IgD-negative memory B cell (primary cell): ENCODE results near the gene SMAD5. TPM values are rescaled to one million over a fixed set of nuclear protein-coding genes. Genes with fewer than 3 reads are reported as not detected.
A peak's percentile ranks its signal among the peaks of the same experiment; 100 is the strongest.

ENCODE experiments used
- H3K27ac Mint-ChIP-seq, 3 donors: one replicate each; pipeline ENCODE4 v1.8.0; 2020 to 2022; ENCODE audit warnings: mild to moderate bottlenecking in 3 of 3, mixed read lengths in 3 of 3, moderate library complexity in 1 of 3
- H3K27me3 Mint-ChIP-seq: one replicate; pipeline ENCODE4 v1.8.0; 2021; ENCODE audit warnings: mixed read lengths
- H3K36me3 Mint-ChIP-seq: one replicate; pipeline ENCODE4 v1.8.0; 2020; ENCODE audit warnings: mild to moderate bottlenecking, mixed read lengths
- H3K4me1 Mint-ChIP-seq, 3 donors: one replicate each; pipeline ENCODE4 v1.8.0; 2020 to 2022; ENCODE audit warnings: mixed read lengths in 3 of 3, mild to moderate bottlenecking in 1 of 3
- H3K4me3 Mint-ChIP-seq, 4 donors: one replicate each; pipeline ENCODE4 v1.8.0; 2020 to 2022; ENCODE audit warnings: mild to moderate bottlenecking in 4 of 4, mixed read lengths in 4 of 4, moderate library complexity in 3 of 4
- H3K9me3 Mint-ChIP-seq, 3 donors: one replicate each; pipeline ENCODE4 v1.8.0; 2020 to 2021; ENCODE audit warnings: mixed read lengths in 3 of 3, mild to moderate bottlenecking in 1 of 3
- polyA plus RNA-seq: library from polyadenylated mRNA; unstranded; fragments of 300-500 nt; fragmentation: Illumina TruSeq; gene quantifications from one replicate; pipeline ENCODE4 v1.2.3, GENCODE V29; 2021

SMAD5 gene
- polyA plus RNA-seq = 26.9 TPM

DNA sequence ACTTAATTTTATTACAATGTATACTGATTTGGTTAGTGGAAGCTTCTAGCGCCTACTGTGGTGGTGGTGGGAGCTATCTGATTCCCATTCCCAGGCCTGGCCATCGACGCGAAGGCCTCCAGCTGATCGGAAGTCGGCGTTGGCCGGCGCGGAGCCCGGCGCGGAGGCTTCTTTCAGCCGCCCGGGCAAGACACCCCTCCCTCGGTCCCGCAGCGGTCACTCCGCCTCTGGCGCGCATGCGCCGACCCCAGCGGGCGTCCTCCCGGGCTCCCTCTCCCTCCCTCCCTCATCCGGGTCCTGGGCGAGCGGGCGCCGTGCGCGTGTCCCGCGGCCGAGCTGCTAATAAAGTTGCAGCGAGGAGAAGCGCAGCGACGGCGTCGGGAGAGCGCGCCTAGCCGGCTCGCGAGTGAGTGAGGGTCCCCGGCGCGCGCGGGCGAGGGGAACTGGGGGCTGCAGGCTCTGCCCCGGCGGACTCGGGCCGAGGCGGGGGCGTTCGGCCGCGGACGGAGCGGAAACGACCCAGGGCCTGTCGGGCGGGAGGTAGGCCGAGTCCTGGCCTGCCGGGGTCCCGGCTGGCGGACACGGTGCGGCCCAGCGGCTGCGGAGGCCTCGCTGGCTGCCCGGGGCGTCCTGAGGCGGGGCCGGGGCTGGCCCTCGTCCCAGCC lies at the start of gene SMAD5:
TSS of gene SMAD5 (plus strand) at position 289 of the 665 bp plus-strand sequence. CDS start 20,916 bp downstream, outside the sequence.
- H3K4me3 Mint-ChIP-seq = peak within 1 kb of the TSS; percentile 95 to 100 (median 98)
- peaks cover under 1% of the 10 kb centered on the region for H3K27me3 Mint-ChIP-seq
- H3K36me3 Mint-ChIP-seq = no peaks in the 10 kb centered on the region
- no peaks in the 10 kb centered on the region for H3K9me3 Mint-ChIP-seq
- peaks cover 20 to 27% (median 25%) of the 10 kb centered on the region in 3 donors for H3K4me1 Mint-ChIP-seq
- H3K27ac Mint-ChIP-seq = peak within 1 kb of the TSS; percentile 86 to 95 (median 93)

GRCh38 chr5:136084698-136085097 lies 47.9 kb upstream of the SMAD5 start:
- Mint-ChIP-seq H3K9me3 (no peaks in the 10 kb centered on the region), H3K4me3 (no peak overlapping the region), H3K4me1 (peaks cover 2 to 9% (median 2%) of the 10 kb centered on the region in 3 donors), H3K36me3 (no peaks in the 10 kb centered on the region), H3K27me3 (peaks cover 10% of the 10 kb centered on the region), H3K27ac (no peak overlapping the region)

DNA sequence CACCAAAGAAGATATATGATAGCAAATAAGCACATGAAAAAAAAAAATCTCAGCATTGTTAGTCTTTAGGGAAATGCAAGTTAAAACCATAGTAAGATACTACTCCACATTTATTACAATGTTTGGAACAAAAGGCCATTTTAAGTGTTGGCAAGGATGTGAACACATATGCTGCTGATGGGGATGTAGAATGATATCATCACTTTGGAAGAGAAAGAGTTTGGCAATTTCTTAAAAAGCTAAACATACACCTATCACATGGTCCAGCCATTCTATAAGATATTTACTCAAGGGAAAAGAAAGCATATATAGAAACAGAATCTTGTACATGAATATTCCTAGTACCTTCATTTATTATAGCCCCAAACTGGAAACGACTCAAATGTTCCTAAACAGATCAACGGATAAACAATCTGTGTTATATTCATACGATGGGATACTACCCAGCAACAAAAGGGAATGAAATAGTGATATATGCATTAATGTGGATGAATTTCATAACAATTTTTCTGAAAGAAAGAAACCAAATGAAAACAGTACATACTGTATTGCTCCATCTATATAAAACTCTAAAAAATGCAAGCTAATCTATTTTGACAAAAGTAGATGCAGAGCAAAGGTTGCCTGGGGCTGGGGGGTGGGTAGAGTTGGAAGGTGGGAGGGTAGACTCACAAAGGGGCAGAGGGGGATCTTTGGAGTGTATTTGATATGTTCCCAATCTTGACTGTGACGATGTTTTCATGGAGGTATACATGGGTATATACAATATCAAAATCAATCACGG lies 45.7 kb upstream of the SMAD5 start:
- H3K9me3 Mint-ChIP-seq = no peaks in the 10 kb centered on the region
- H3K36me3 Mint-ChIP-seq = no peaks in the 10 kb centered on the region
- H3K27me3 Mint-ChIP-seq = peaks cover 3% of the 10 kb centered on the region
- no peak overlapping the region for H3K4me3 Mint-ChIP-seq
- no peak overlapping the region for H3K27ac Mint-ChIP-seq
- no peaks in the 10 kb centered on the region for H3K4me1 Mint-ChIP-seq

- Mint-ChIP-seq H3K4me1 (no peaks in the 10 kb centered on the region), H3K36me3 (no peaks in the 10 kb centered on the region), H3K27ac (no peak overlapping the region), H3K27me3 (peaks cover 3% of the 10 kb centered on the region), H3K4me3 (no peak overlapping the region), H3K9me3 (no peaks in the 10 kb centered on the region)
Measured at GRCh38 chr5:136087961-136088871, 44.4 kb upstream of the SMAD5 start.

GRCh38 chr5:136089791-136090190 lies 42.9 kb upstream of the SMAD5 start:
- H3K4me1 Mint-ChIP-seq = no peaks in the 10 kb centered on the region
- H3K27me3 Mint-ChIP-seq = peaks cover 1% of the 10 kb centered on the region

DNA sequence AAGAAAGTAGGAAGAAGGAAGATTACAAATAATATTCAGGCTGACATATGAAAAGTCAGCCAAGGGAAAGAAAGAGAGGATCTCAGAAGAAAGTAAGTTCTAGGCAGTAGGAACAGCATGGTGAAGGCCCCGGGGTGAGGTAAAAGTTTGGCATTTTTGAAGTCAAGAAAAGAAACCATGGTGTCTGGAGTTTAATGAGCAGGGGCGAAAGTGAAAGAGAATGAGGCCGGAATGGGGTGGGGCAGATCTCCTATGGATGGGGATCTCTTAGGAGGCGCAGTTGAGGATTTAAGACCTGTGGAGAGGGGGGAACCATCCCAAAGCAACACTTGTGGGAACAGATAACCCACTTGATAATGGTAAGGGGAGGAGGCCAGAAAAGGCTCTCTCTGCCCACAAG lies 42.3 kb upstream of the SMAD5 start:
- Mint-ChIP-seq H3K27ac (no peak overlapping the region), H3K4me1 (no peaks in the 10 kb centered on the region), H3K4me3 (no peak overlapping the region), H3K36me3 (no peaks in the 10 kb centered on the region), H3K9me3 (no peaks in the 10 kb centered on the region), H3K27me3 (peaks cover 1% of the 10 kb centered on the region)

More at GRCh38 chr5:136089791-136090190, 42.9 kb upstream of the SMAD5 start:
- no peak overlapping the region for H3K27ac Mint-ChIP-seq
- no peaks in the 10 kb centered on the region for H3K36me3 Mint-ChIP-seq
- H3K9me3 Mint-ChIP-seq = no peaks in the 10 kb centered on the region
- H3K4me3 Mint-ChIP-seq = no peak overlapping the region

GRCh38 chr5:136094189-136094912 lies 38.3 kb upstream of the SMAD5 start:
- H3K4me1 Mint-ChIP-seq = no peaks in the 10 kb centered on the region
- H3K36me3 Mint-ChIP-seq = no peaks in the 10 kb centered on the region
- peaks cover 0 to 2% (median 0%) of the 10 kb centered on the region in 3 donors for H3K9me3 Mint-ChIP-seq
- peaks cover 1% of the 10 kb centered on the region for H3K27me3 Mint-ChIP-seq
- no peak overlapping the region for H3K27ac Mint-ChIP-seq
- H3K4me3 Mint-ChIP-seq = no peak overlapping the region

GRCh38 chr5:136094913-136095641 lies 37.6 kb upstream of the SMAD5 start:
- Mint-ChIP-seq H3K27me3 (peaks cover 1% of the 10 kb centered on the region), H3K4me1 (no peaks in the 10 kb centered on the region), H3K9me3 (peaks cover 0 to 2% (median 0%) of the 10 kb centered on the region in 3 donors), H3K27ac (no peak overlapping the region), H3K4me3 (no peak overlapping the region), H3K36me3 (no peaks in the 10 kb centered on the region)

GRCh38 chr5:136098176-136098575 lies 34.5 kb upstream of the SMAD5 start:
- Mint-ChIP-seq H3K4me1 (no peaks in the 10 kb centered on the region), H3K27ac (no peak overlapping the region)

GRCh38 chr5:136099870-136100269 lies 32.8 kb upstream of the SMAD5 start:
- peaks cover 2% of the 10 kb centered on the region for H3K27me3 Mint-ChIP-seq

More at GRCh38 chr5:136098176-136098575, 34.5 kb upstream of the SMAD5 start:
- Mint-ChIP-seq H3K9me3 (peaks cover 0 to 2% (median 0%) of the 10 kb centered on the region in 3 donors), H3K36me3 (no peaks in the 10 kb centered on the region), H3K27me3 (no peaks in the 10 kb centered on the region), H3K4me3 (no peak overlapping the region)

GRCh38 chr5:136101884-136102283 lies 30.8 kb upstream of the SMAD5 start:
- H3K4me3 Mint-ChIP-seq = no peak overlapping the region
- H3K9me3 Mint-ChIP-seq = no peaks in the 10 kb centered on the region
- H3K27ac Mint-ChIP-seq = no peak overlapping the region
- no peaks in the 10 kb centered on the region for H3K36me3 Mint-ChIP-seq
- H3K27me3 Mint-ChIP-seq = peaks cover 2% of the 10 kb centered on the region
- no peaks in the 10 kb centered on the region for H3K4me1 Mint-ChIP-seq

More at GRCh38 chr5:136099870-136100269, 32.8 kb upstream of the SMAD5 start:
- no peak overlapping the region for H3K27ac Mint-ChIP-seq
- H3K9me3 Mint-ChIP-seq = peaks cover 0 to 2% (median 0%) of the 10 kb centered on the region in 3 donors
- H3K4me1 Mint-ChIP-seq = no peaks in the 10 kb centered on the region
- no peak overlapping the region for H3K4me3 Mint-ChIP-seq
- no peaks in the 10 kb centered on the region for H3K36me3 Mint-ChIP-seq

DNA sequence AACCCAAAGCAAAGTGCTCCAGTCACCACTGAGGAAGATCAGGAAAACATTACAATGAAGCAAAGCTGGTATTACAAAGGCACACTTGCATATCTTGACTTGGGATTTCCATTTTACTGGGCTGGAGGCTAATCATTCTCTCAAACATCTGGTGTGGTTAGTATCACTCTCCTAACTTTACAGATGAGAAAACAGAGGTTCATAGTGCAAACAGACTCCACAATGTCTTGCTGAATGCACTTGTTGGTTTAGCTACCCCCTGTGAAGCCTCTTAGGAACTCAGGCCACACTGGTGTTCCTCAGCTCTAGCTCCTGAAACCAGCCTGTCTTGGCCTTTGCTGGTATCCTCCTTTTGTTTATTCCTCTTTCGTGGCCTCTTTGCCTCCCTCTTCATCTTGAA lies 29.5 kb upstream of the SMAD5 start:
- Mint-ChIP-seq H3K9me3 (no peaks in the 10 kb centered on the region), H3K27me3 (peaks cover 2% of the 10 kb centered on the region), H3K27ac (no peak overlapping the region), H3K4me1 (no peaks in the 10 kb centered on the region), H3K4me3 (no peak overlapping the region), H3K36me3 (no peaks in the 10 kb centered on the region)

DNA sequence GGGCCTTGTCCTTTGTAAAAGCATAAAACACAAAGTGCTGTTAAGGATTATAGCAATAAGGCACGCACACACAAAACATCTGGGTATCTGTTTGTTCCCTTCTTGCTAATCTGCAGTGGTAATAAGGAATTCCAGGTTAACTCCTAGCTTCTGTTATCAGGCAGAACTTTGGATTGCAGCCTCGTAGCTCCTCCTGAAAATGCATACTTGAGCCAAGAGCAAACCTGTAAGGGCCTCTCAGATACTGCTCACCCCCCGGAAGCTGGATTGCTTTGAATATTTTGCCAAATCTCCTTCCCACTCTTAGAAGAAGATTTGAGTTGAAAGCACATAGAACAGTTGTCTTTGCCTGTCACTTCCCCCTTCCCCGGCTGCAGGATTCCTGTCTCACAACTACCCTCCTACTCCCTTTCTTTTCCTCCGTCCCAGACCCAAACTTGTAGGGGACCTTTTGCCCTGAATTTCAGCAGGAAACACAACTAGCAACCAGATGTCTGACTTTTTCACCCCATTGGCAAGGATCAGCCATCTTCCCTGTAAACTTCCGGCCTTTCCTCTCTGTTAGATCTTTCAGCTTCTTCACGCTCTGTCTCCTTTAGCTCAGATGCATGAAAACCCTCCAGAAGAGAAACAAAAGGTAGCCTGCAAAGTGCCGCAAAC lies 28.2 kb upstream of the SMAD5 start:
- Mint-ChIP-seq H3K4me3 (no peak overlapping the region), H3K4me1 (no peaks in the 10 kb centered on the region), H3K36me3 (no peaks in the 10 kb centered on the region), H3K27me3 (peaks cover 2% of the 10 kb centered on the region), H3K9me3 (no peaks in the 10 kb centered on the region), H3K27ac (no peak overlapping the region)
